Osteoblast (primary cell): ENCODE data around the gene DNAJC3. TPM values are rescaled to one million over a fixed set of nuclear protein-coding genes. Genes with fewer than 3 reads are reported as not detected.
"Not testable (repeated sequence)": the region's sequence is repeated elsewhere in the genome, so short reads cannot be mapped to it uniquely, and the experiment has no call there.

ENCODE experiments used
- DNase-seq: peaks from one replicate; pipeline ENCODE4 v3.0.0; 2011; ENCODE audit warnings: low spot score, mixed read lengths; ENCODE audit not compliant: insufficient read length; ENCODE audit errors: missing footprints
- H2AFZ ChIP-seq: 2 replicates; pipeline ENCODE4 v1.6.0; 2011; ENCODE audit warnings: mild to moderate bottlenecking, low read length
- H3K27ac ChIP-seq: 2 replicates; pipeline ENCODE4 v1.5.1; 2011; ENCODE audit warnings: mild to moderate bottlenecking, low read depth, low read length, moderate library complexity
- H3K27me3 ChIP-seq: 2 replicates; pipeline ENCODE4 v1.6.0; 2012; ENCODE audit warnings: mild to moderate bottlenecking, control low read depth, inconsistent platforms, low read length, moderate library complexity; ENCODE audit not compliant: insufficient read depth
- H3K36me3 ChIP-seq: 2 replicates; pipeline ENCODE4 v1.5.1; 2011; ENCODE audit warnings: mild to moderate bottlenecking, low read length, control low read depth, moderate library complexity; ENCODE audit not compliant: insufficient read depth
- H3K4me1 ChIP-seq: 2 replicates; pipeline ENCODE4 v1.5.1; 2011; ENCODE audit warnings: mild to moderate bottlenecking, low read length, control low read depth, moderate library complexity; ENCODE audit not compliant: insufficient read depth
- H3K4me2 ChIP-seq: 2 replicates; pipeline ENCODE4 v1.6.0; 2011; ENCODE audit warnings: mild to moderate bottlenecking, low read length; ENCODE audit not compliant: insufficient read depth
- H3K4me3 ChIP-seq: fragments of 200-600 bp; sonication (generic); 3 replicates; pipeline ENCODE4 v1.5.1; 2012; ENCODE audit warnings: mild to moderate bottlenecking, low read length, inconsistent platforms; ENCODE audit not compliant: insufficient read depth
- H3K79me2 ChIP-seq: 2 replicates; pipeline ENCODE4 v1.6.0; 2012; ENCODE audit warnings: mild to moderate bottlenecking, low read length, control low read depth, inconsistent platforms; ENCODE audit not compliant: insufficient read depth
- H3K9me3 ChIP-seq: 2 replicates; pipeline ENCODE4 v1.5.1; 2011; ENCODE audit warnings: low read depth, low read length, control low read depth
- H4K20me1 ChIP-seq: 2 replicates; pipeline ENCODE4 v1.6.0; 2012; ENCODE audit warnings: mild to moderate bottlenecking, low read length, control low read depth; ENCODE audit not compliant: insufficient read depth
- CTCF ChIP-seq: IDR thresholded peaks from 2 replicates; pipeline ENCODE4 v1.5.1; 2011; ENCODE audit warnings: mild to moderate bottlenecking, low read depth, low read length, moderate library complexity; ENCODE audit errors: extremely low read depth
- total RNA-seq: library from RNA; depleted of rRNA; stranded (reverse); fragments of >200 nt; gene quantifications from 2 replicates; pipeline ENCODE4 v1.2.3, GENCODE V29; 2012

The DNAJC3 gene
- total RNA-seq, 1 donor, result 58.6 TPM

DNA sequence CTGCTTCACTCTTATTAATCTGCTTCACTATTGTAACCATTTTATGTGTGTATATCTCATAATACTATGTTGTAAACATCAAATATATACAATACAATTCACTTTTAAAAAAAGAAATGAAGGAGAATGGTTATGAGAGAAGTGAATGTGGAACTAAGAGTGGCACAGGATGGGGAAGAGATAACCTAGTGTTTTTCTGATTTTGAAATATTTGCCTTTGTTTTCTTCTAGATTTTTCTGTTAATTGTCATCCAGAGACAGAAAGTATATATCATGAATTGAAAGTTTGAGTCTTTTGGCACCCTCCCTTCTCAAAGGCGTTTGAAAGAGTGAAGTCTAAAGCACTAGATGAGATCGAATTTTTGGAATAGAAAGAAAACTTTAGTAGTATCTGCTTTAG, 2.8 kb downstream of the DNAJC3 start:
- TF ChIP-seq CTCF, result no peak
- no peaks in the 10 kb centered on the region for H3K27me3 ChIP-seq
- DNase-seq, result no peak
- no peaks in the 10 kb centered on the region for H3K36me3 ChIP-seq
- no peak overlapping the region for H2AFZ ChIP-seq
- H3K27ac ChIP-seq, result no peak overlapping the region
- H3K79me2 ChIP-seq, result peaks cover 75% of the 10 kb centered on the region
- H4K20me1 ChIP-seq, result peaks cover 27% of the 10 kb centered on the region
- peaks cover 19% of the 10 kb centered on the region for H3K4me1 ChIP-seq
- H3K4me2 ChIP-seq, result peak overlapping the region; percentile 95
- no peak overlapping the region for H3K4me3 ChIP-seq
- H3K9me3 ChIP-seq, result no peaks in the 10 kb centered on the region

- H3K4me3 ChIP-seq, result no peak overlapping the region
- peaks cover 54% of the 10 kb centered on the region for H4K20me1 ChIP-seq
- H3K27ac ChIP-seq, result no peak overlapping the region
- peaks cover 99% of the 10 kb centered on the region for H3K79me2 ChIP-seq
- H3K36me3 ChIP-seq, result no peaks in the 10 kb centered on the region
- no peak for DNase-seq
- H3K27me3 ChIP-seq, result no peaks in the 10 kb centered on the region
- no peak overlapping the region for H2AFZ ChIP-seq
- no peak overlapping the region for H3K4me2 ChIP-seq
- H3K4me1 ChIP-seq, result no peaks in the 10 kb centered on the region
- no peak for TF ChIP-seq CTCF
- H3K9me3 ChIP-seq, result no peaks in the 10 kb centered on the region
Observed at GRCh38 chr13:95684418-95684817, 7.5 kb downstream of the DNAJC3 start.

- H4K20me1 ChIP-seq, result peaks cover 52% of the 10 kb centered on the region
- not testable (repeated sequence) for H3K27ac ChIP-seq, H3K4me3 ChIP-seq, H3K9me3 ChIP-seq, DNase-seq, H2AFZ ChIP-seq, H3K4me2 ChIP-seq, H3K27me3 ChIP-seq, H3K36me3 ChIP-seq, H3K4me1 ChIP-seq
- H3K79me2 ChIP-seq, result peaks cover 97% of the 10 kb centered on the region
Observed at GRCh38 chr13:95684960-95685359, 8.0 kb downstream of the DNAJC3 start.

GRCh38 chr13:95689582-95689926, 12.6 kb downstream of the DNAJC3 start:
- no peak for DNase-seq
- H3K36me3 ChIP-seq, result no peaks in the 10 kb centered on the region
- no peak overlapping the region for H3K4me2 ChIP-seq
- H3K9me3 ChIP-seq, result no peaks in the 10 kb centered on the region
- TF ChIP-seq CTCF, result no peak
- H3K4me1 ChIP-seq, result no peaks in the 10 kb centered on the region
- no peak overlapping the region for H3K4me3 ChIP-seq
- H2AFZ ChIP-seq, result no peak overlapping the region
- no peak overlapping the region for H3K27ac ChIP-seq
- peaks cover 38% of the 10 kb centered on the region for H4K20me1 ChIP-seq
- H3K79me2 ChIP-seq, result peaks cover 56% of the 10 kb centered on the region
- no peaks in the 10 kb centered on the region for H3K27me3 ChIP-seq

DNA sequence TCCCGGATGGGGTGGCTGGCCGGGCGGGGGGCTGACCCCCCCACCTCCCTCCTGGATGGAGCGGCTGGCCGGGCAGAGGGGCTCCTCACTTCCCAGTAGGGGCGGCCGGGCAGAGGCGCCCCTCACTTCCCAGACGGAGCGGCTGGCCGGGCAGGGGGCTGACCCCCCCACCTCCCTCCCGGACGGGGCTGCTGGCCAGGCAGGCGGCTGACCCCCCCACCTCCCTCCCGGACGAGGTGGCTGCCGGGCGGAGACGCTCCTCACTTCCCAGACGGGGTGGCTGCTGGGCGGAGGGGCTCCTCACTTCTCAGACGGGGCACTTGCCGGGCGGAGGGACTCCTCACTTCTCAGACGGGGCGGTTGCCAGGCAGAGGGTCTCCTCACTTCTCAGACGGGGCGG, 14.0 kb downstream of the DNAJC3 start:
- not testable (repeated sequence) for H3K36me3 ChIP-seq, H3K4me3 ChIP-seq, H3K27ac ChIP-seq, DNase-seq, H2AFZ ChIP-seq, H3K9me3 ChIP-seq, H3K4me1 ChIP-seq, H3K27me3 ChIP-seq, H3K4me2 ChIP-seq
- Histone ChIP-seq H4K20me1 (peaks cover 27% of the 10 kb centered on the region), H3K79me2 (peaks cover 42% of the 10 kb centered on the region)
